ENCODE results near the gene NAALADL2.
A peak's percentile ranks its signal among the peaks of the same experiment; 100 is the strongest.
"Not testable (repeated sequence)": the region's sequence is repeated elsewhere in the genome, so short reads cannot be mapped to it uniquely, and the experiment has no call there.

Gene NAALADL2

DNA sequence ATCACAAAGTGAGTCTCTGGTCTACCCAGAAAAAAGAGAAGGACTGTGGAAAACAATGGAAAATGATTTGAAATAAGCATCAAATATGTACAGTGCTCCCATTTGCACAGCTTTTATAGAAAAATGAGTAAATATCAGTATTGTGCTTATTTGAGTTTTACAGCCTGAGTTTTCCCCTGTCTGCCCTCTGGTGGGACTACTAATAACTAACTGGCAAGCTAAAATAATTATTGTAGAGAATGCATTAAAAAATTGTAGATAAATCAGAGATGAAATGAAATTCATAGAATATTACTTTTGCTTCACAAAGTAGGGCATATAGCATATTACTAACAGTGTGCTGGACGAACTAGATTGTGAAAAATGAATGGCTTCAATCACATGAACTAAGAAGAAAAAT, 287.1 kb downstream of the NAALADL2 start:
- in situ Hi-C loops (cut with HindIII; ENCODE audit: low pct_unique_long_range_greater_than_20kb, low sequenced_read_pairs), result no loop called here
- TF ChIP-seq JUND (IDR thresholded peaks at IDR 0.05; ENCODE audit: low read depth), result no peak
- peak in 1 of 2 experiments; percentile 30 for DNase-seq (ENCODE audit: low read depth in 1 of 2, low spot score in 1 of 2)

DNA sequence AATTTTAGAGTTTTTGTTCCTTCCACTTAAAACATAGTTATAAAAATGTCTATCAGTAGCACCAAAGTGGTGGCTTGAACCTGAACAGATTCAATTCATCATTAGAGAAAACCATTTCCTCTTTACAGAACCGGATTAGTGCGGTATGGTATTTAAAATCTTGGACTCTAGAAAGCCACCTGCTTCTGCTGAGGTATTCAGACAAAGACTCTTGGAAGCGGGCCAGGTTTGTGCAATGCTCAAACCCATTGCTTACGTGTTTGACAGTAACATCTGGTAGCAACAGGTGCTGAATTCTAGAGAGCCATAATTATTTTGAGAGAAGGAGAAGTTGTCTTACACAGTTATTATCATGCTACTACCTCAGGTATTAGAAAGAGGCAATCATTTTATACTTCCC, 290.5 kb downstream of the NAALADL2 start:
- TF ChIP-seq JUND (IDR thresholded peaks at IDR 0.05; ENCODE audit: low read depth), result no peak
- in situ Hi-C loops (cut with HindIII; ENCODE audit: low pct_unique_long_range_greater_than_20kb, low sequenced_read_pairs), result no loop called here
- peak in 1 of 2 experiments; percentile 86 for DNase-seq (ENCODE audit: low read depth in 1 of 2, low spot score in 1 of 2)

DNA sequence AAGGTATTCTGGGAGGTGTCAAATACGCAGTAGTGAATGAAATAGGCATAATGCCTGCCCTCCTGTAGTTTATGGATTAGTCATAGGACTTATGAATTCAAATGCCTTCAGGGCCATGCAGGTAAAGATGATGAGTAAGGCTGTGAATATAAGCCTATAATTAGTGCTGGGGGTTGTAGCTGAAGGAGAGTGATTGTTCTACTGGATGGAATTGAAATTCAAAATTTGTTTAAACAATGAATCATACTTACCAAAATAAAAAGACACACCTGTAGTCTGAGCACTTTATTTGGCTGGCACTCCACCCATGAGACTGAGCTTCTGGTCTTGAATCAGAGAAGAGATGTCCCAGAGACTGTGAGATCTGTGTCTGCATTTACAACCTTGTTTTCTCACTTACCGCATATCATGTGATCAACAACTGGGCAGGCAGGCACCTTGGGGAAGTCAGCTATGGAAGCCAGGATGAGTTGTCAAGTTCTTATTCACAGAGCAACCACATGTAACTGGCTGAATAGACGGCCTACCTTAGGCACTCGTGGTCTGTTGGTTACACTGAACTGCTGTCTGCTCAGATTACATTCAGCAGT, 291.8 kb downstream of the NAALADL2 start:
- peak in 1 of 2 experiments; percentile 79 for DNase-seq (ENCODE audit: low read depth in 1 of 2, low spot score in 1 of 2)
- in situ Hi-C loops (cut with HindIII; ENCODE audit: low pct_unique_long_range_greater_than_20kb, low sequenced_read_pairs), result no loop called here
- 0 out of 2 replicates have a peak, but pooled peaks have one; percentile 25 for TF ChIP-seq JUND (IDR thresholded peaks at IDR 0.05; ENCODE audit: low read depth)

DNA sequence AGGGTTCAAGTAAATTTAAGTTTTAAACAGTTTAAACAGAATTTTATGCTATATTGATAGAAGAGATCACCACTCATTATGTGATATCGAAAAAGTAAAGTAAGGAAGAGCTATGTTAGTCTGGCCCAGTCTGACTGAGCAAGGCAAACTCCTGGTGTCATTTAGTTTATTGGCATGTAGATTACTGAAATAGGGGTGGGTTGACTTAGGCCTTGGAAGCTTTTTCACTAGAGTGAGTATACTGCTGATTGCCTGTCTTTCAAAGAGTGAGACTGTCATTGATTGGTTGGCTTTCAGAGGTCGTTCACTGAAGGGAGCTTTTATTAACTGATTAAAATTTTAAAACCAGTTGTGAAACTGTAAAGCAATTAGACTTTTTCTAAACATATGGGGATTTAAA, 294.5 kb downstream of the NAALADL2 start:
- in situ Hi-C loops (cut with HindIII; ENCODE audit: low pct_unique_long_range_greater_than_20kb, low sequenced_read_pairs), result no loop called here

DNA sequence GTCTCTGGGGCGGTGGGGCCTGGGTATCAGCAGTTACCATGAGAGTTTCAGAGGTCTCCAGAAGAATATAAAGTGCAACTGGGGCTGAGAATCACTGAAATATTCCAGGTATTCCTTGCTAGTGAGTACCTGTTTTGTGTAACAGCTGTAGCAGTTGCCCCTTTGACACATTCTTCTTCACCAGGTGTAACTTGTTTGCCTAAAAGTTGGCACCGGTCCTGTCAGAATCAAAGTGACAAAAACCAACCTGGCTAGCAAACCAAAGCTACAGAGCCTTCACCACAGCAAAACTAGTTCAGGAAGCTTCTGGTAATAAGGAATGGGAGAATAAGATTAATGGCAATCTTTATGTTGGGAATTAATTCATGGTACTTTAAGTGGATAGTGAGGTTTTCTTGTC, 296.0 kb downstream of the NAALADL2 start:
- in situ Hi-C loops (cut with HindIII; ENCODE audit: low pct_unique_long_range_greater_than_20kb, low sequenced_read_pairs), result no loop called here
- DNase-seq (ENCODE audit: low read depth in 1 of 2, low spot score in 1 of 2), result peak in 1 of 2 experiments; percentile 33
- no peak for TF ChIP-seq JUND (IDR thresholded peaks at IDR 0.05; ENCODE audit: low read depth)

More for the DNA sequence above, 294.5 kb downstream of the NAALADL2 start:
- TF ChIP-seq JUND (IDR thresholded peaks at IDR 0.05; ENCODE audit: low read depth), result no peak
- DNase-seq (ENCODE audit: low read depth in 1 of 2, low spot score in 1 of 2), result no peak

DNA sequence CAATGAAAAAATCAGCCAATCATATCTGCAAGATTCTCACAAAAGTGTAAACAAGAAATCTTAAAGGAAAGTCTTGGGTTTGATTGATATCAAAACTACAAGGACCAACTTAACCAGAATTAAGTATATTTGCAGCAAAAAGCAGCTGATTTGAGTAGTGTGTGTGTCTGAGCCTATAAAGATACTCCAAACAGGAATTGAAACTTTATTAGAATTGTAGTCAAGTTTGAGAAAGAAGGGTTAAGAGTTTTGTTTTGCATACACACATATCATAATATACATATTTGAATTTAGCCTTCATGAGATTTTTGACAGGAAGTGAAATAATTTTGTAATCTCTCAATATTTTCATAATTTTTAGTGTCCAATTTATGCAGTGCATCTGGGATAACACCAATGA, 300.1 kb downstream of the NAALADL2 start:
- in situ Hi-C loops (cut with HindIII; ENCODE audit: low pct_unique_long_range_greater_than_20kb, low sequenced_read_pairs), result no loop called here
- TF ChIP-seq JUND (IDR thresholded peaks at IDR 0.05; ENCODE audit: low read depth), result no peak
- DNase-seq (ENCODE audit: low read depth in 1 of 2, low spot score in 1 of 2), result no peak

DNA sequence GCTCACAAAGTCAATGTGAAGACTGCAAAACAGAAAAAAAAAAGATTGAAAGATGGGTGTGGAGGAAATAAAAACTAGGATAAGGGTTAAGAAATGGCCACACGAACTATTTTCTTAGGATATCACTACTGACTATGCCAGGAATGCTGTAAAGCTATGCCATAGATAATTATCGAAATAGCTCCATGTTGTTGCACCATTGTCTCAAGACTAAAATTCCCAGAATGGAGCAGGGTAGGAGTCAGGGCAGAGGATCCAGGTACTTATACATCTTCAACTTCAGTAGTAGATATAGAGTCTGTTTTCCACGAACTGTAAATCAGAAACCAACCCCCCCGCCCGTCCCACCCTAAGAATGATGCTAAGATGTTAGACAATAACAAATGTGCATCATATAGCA, 302.2 kb downstream of the NAALADL2 start:
- TF ChIP-seq JUND (IDR thresholded peaks at IDR 0.05; ENCODE audit: low read depth), result no peak
- in situ Hi-C loops (cut with HindIII; ENCODE audit: low pct_unique_long_range_greater_than_20kb, low sequenced_read_pairs), result no loop called here
- no peak for DNase-seq (ENCODE audit: low read depth in 1 of 2, low spot score in 1 of 2)

DNA sequence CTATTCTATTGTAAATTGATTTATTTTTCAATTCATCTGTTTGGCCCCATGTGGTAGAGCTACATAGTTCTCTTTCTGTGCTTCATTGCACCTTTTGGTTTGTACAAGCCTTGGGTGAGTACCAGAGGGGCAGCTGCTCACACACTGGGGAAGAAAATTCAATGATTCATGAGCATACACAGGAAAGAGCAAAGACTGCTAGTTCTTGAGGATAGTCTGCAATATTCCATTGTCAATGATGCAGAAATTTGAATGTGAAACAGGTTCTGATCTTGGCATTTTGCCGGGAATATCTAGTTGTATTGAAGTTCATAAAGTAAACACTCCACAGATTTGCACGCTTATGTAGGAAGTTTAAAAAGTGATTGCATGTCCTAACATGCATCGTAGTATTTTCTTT, 304.6 kb downstream of the NAALADL2 start:
- in situ Hi-C loops (cut with HindIII; ENCODE audit: low pct_unique_long_range_greater_than_20kb, low sequenced_read_pairs), result no loop called here
- peak in 1 of 2 experiments; percentile 20 for DNase-seq (ENCODE audit: low read depth in 1 of 2, low spot score in 1 of 2)
- TF ChIP-seq JUND (IDR thresholded peaks at IDR 0.05; ENCODE audit: low read depth), result no peak

DNA sequence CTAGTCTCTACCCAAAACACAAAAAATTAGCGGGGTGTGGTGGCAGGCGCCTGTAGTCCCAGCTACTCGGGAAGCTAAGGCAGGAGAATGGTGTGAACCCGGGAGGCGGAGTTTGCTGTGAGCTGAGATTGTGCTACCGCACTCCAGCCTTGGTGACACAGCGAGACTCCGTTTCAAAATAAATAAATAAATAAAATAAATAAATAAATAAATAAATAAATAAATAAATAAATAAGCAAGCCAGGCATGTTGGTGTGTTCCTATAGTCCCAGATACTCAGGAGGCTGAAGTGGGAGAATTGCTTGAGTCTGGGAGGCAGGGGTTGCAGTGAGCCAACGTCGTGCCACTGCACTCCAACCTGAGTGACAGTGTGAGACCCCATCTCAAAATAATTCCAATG, 314.0 kb downstream of the NAALADL2 start:
- in situ Hi-C loops (cut with HindIII; ENCODE audit: low pct_unique_long_range_greater_than_20kb, low sequenced_read_pairs); DNase-seq (ENCODE audit: low read depth in 1 of 2, low spot score in 1 of 2): not testable (repeated sequence)

DNA sequence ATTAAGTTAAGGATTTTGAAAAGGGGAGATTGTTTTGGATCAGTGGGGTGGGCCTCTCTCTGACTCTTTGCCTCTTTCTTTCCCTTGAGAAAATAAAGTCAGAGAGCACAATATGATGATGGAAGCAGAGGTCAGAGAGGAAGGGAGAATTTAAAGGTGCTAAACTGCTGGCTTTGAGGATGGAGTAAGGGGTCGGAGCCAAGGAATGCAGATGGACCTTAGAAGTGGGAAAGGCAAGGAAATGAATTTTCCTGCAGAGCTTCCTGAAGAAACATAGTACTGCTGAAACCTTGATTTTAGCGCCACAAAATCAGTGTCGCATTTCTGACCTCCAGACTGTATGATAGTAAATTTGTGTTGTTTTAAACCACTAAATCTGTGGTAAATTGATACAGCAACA, 317.4 kb downstream of the NAALADL2 start:
- in situ Hi-C loops (cut with HindIII; ENCODE audit: low pct_unique_long_range_greater_than_20kb, low sequenced_read_pairs), result no loop called here

DNA sequence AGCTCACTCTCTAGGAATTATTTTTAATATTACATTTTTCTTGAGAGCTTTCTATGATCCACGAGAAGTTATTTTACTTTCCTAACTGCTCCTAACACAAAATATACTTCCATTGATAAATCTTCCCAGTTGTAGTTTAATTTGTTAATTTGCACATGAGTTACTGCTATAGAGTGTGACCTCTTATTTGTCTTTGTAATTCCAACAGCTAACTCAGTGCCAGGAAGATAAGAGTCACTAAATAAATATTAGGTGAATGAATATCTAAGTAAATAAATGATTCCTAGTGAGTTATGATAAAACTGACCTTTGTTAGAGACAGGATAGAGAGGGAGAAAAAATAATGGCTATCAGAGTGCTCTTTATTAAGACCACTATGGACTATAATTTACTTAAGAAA, 319.9 kb downstream of the NAALADL2 start:
- DNase-seq (ENCODE audit: low read depth in 1 of 2, low spot score in 1 of 2), result no peak
- TF ChIP-seq JUND (IDR thresholded peaks at IDR 0.05; ENCODE audit: low read depth), result no peak
- in situ Hi-C loops (cut with HindIII; ENCODE audit: low pct_unique_long_range_greater_than_20kb, low sequenced_read_pairs), result no loop called here

More for the DNA sequence above, 317.4 kb downstream of the NAALADL2 start:
- no peak for TF ChIP-seq JUND (IDR thresholded peaks at IDR 0.05; ENCODE audit: low read depth)
- no peak for DNase-seq (ENCODE audit: low read depth in 1 of 2, low spot score in 1 of 2)

DNA sequence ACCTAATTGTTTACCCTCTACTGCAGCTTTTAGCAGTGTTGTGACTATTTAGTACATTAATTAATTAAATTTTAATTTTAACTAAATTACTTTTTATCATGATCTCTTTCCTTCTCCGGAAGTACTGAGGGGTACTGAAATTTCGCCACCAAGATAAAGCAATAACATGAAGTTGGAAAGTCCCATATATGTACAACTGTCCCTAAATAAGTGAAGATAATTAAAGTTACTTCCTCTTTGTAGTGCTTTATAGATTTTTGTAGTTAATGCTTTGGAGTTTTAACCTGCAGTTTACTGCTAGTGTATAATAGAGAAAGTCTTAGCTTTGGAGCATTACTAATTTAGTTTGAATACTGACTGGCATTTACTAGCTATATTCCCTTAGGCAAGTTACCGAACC, 325.3 kb downstream of the NAALADL2 start:
- in situ Hi-C loops (cut with HindIII; ENCODE audit: low pct_unique_long_range_greater_than_20kb, low sequenced_read_pairs), result no loop called here
- DNase-seq (ENCODE audit: low read depth in 1 of 2, low spot score in 1 of 2), result no peak
- no peak for TF ChIP-seq JUND (IDR thresholded peaks at IDR 0.05; ENCODE audit: low read depth)

DNA sequence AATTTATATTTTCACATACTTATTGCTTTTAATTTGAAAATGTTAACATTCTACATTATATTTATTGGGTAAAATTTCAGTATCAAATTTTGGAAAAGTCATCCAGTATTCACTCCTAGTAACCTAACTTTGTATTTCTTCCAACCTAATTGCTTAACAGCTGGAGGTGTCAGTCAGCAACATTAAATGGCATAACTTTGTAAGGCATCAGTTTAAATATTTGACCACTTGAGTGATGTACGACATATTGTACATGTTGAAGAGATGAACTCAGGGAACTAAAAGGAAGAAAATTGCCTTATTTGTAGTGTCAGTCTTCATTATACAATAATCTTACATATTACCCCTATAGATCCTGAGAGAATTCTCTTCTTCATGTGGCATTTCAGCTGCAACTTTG, 326.8 kb downstream of the NAALADL2 start:
- no peak for DNase-seq (ENCODE audit: low read depth in 1 of 2, low spot score in 1 of 2)
- no peak for TF ChIP-seq JUND (IDR thresholded peaks at IDR 0.05; ENCODE audit: low read depth)
- in situ Hi-C loops (cut with HindIII; ENCODE audit: low pct_unique_long_range_greater_than_20kb, low sequenced_read_pairs), result no loop called here

DNA sequence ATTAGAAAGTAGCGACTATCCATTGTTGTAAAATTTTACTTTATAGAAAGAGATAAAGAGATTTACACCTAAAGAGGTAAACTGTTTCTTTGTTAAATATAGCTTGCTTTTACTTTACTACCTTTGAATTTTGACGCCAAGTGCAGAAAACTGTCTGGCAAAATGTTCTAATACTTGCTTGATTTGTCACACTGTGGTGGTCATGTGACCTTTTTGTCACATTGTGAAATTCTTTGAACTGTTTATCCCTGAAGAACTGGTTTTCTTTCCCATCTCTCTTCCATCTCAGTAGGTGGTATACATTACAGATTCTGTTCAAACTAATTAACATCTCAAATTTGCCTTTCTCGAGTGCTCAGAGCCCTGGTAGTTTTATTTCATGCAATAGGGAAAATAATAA, 327.4 kb downstream of the NAALADL2 start:
- no peak for TF ChIP-seq JUND (IDR thresholded peaks at IDR 0.05; ENCODE audit: low read depth)
- in situ Hi-C loops (cut with HindIII; ENCODE audit: low pct_unique_long_range_greater_than_20kb, low sequenced_read_pairs), result no loop called here
- no peak for DNase-seq (ENCODE audit: low read depth in 1 of 2, low spot score in 1 of 2)
